IPS-18a (cell line): ENCODE data around the gene OLA1.

ENCODE experiments used
- H3K27ac ChIP-seq: one replicate; pipeline ENCODE4 v1.5.1; 2013; ENCODE audit warnings: low read length
- H3K27me3 ChIP-seq: one replicate; pipeline ENCODE4 v1.6.1; 2013; ENCODE audit warnings: mild to moderate bottlenecking, low read length; ENCODE audit not compliant: control insufficient read depth, insufficient read depth
- H3K36me3 ChIP-seq: one replicate; pipeline ENCODE4 v1.6.1; 2013; ENCODE audit warnings: low read depth, low read length; ENCODE audit not compliant: control insufficient read depth
- H3K4me1 ChIP-seq: one replicate; pipeline ENCODE4 v1.6.1; 2013; ENCODE audit warnings: low read depth, low read length; ENCODE audit not compliant: control insufficient read depth
- H3K4me3 ChIP-seq: one replicate; pipeline ENCODE4 v1.5.1; 2013; ENCODE audit warnings: low read length
- H3K9ac ChIP-seq: one replicate; pipeline ENCODE4 v1.6.1; 2013; ENCODE audit warnings: mild to moderate bottlenecking, low read length, moderate library complexity
- H3K9me3 ChIP-seq: one replicate; pipeline ENCODE4 v1.6.1; 2013; ENCODE audit warnings: low read depth, low read length; ENCODE audit not compliant: control insufficient read depth

OLA1 gene

DNA sequence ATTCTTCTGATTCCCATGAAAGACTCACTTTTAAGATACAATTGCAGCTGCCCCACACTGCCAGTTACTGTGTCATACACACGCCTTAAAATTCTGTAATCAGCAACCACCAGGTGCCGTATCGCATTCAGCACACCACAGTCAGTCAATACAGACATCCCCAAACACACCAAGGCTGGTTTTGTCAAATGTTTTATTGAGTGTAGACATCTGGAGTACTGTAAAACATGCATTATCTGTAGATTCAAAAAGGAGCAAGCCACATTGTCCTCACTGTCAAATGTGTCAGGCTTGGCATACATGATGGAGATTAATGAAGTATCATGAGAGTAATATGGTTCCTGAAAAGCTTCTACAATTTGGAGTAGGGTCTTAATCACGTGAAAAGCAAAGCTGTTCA, 173.5 kb downstream of the OLA1 start:
- Histone ChIP-seq H3K27ac (no peak overlapping the region), H3K4me1 (peaks cover 6% of the 10 kb centered on the region), H3K9me3 (no peaks in the 10 kb centered on the region)

DNA sequence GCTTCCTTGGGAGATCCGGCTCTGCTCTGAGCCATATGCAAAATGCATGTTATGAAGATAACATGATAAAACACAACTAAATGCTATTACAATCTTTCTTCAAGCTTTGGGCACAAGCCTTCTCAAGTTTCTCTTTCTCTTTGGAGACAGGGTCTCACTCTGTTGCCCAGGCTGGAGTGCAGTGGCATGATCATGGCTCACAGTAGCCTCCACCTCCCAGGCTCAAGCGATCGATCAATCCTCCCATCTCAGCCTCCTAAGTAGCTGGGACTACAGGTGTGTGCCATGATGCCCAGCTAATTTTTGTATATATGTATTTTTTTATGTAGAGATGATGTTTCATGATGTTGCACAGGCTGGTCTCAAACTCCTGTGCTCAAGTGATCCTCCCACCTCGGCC, 175.5 kb downstream of the OLA1 start:
- no peak overlapping the region for H3K4me3 ChIP-seq
- H3K27me3 ChIP-seq, result no peaks in the 10 kb centered on the region
- no peaks in the 10 kb centered on the region for H3K4me1 ChIP-seq
- H3K9ac ChIP-seq, result no peak overlapping the region
- no peaks in the 10 kb centered on the region for H3K36me3 ChIP-seq
- no peaks in the 10 kb centered on the region for H3K9me3 ChIP-seq
- H3K27ac ChIP-seq, result no peak overlapping the region

More for the DNA sequence above, 173.5 kb downstream of the OLA1 start:
- H3K4me3 ChIP-seq, result no peak overlapping the region
- H3K27me3 ChIP-seq, result no peaks in the 10 kb centered on the region
- no peaks in the 10 kb centered on the region for H3K36me3 ChIP-seq
- H3K9ac ChIP-seq, result no peak overlapping the region

DNA sequence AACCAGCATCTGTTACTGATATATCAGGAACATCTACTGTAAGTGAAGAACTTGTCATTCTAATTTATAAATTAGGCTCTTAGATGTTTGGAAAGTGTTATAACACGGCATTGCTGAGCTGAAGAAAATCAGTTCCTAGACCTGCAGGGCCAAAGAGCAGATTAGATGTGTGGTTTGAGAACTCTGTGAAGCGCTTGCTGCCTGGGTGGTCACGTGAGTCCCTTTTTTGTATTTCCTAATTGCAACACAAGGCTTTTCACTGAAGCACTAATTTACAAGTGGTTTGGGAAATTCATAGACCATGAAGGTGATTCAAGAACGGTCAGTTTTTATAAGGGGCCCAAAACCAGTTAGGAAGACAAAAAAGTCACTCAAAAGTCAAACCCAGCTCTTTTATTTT, 176.3 kb downstream of the OLA1 start:
- H3K4me3 ChIP-seq, result no peak overlapping the region
- no peaks in the 10 kb centered on the region for H3K9me3 ChIP-seq
- H3K27me3 ChIP-seq, result no peaks in the 10 kb centered on the region

DNA sequence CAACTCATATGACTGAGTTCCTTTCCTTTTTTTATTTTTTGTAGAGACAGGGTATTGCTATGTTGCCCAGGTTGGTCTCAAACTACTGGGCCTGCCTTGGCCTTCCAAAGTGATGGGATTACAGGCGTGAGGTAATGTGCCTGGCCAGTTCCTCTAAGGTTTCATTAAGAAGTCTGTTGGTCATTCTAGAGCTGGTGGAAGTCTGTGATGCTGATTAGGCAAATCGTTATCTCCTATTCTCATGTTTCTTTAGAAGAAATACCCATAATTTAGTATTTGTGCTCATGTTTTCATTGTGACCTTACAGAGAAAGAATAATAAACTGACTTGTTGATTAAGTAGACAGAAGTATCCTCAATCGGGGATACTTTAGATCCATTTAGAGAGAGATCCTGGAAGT, 177.0 kb downstream of the OLA1 start:
- no peaks in the 10 kb centered on the region for H3K36me3 ChIP-seq
- H3K27ac ChIP-seq, result no peak overlapping the region
- H3K9ac ChIP-seq, result no peak overlapping the region
- no peaks in the 10 kb centered on the region for H3K4me1 ChIP-seq
- H3K9me3 ChIP-seq, result no peaks in the 10 kb centered on the region
- no peaks in the 10 kb centered on the region for H3K27me3 ChIP-seq
- H3K4me3 ChIP-seq, result no peak overlapping the region

More for the DNA sequence above, 176.3 kb downstream of the OLA1 start:
- H3K36me3 ChIP-seq, result no peaks in the 10 kb centered on the region
- no peak overlapping the region for H3K9ac ChIP-seq
- H3K4me1 ChIP-seq, result no peaks in the 10 kb centered on the region
- no peak overlapping the region for H3K27ac ChIP-seq

DNA sequence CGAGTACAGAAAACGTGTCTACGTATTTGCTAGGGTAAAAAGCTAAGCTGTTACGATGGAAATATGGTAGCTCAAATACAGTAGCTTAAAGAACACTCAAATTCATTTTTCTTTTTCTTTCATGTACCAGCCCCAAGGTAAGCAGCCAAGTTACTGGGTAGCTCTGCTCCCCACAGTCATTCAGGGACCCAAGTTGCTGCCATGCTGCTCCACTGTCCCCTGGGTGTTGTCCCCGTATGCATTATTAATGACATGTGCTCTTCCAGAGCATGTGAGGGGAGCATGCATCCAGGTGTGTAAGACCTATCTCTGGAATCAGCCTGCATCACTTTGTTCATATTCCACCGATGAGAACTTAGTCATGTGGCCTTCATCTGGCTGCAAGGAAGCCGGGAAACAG, 178.1 kb downstream of the OLA1 start:
- Histone ChIP-seq H3K4me1 (no peaks in the 10 kb centered on the region), H3K9ac (no peak overlapping the region), H3K27ac (no peak overlapping the region), H3K36me3 (no peaks in the 10 kb centered on the region), H3K27me3 (no peaks in the 10 kb centered on the region), H3K4me3 (no peak overlapping the region), H3K9me3 (no peaks in the 10 kb centered on the region)

DNA sequence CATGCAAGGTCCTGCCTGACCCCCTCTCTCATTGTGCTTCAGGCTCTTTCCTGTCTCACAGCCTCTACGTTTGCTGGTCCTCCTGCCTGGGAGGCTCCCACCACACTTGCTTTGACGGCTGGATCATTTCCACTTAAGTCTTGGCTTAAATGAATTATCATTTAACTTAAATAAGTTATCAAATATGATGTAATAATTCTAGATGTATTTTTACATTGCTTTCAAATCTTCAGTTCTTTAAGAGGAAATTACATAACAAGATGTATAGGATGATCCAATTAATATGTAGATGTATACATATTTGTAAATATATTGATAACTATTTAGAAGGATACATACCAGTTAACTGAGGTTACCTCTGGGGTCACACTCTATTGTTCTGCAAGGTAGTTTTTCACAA, 180.5 kb downstream of the OLA1 start:
- Histone ChIP-seq H3K9ac (no peak overlapping the region), H3K27me3 (no peaks in the 10 kb centered on the region), H3K4me1 (peaks cover 10% of the 10 kb centered on the region), H3K4me3 (no peak overlapping the region), H3K27ac (no peak overlapping the region), H3K9me3 (no peaks in the 10 kb centered on the region), H3K36me3 (no peaks in the 10 kb centered on the region)

DNA sequence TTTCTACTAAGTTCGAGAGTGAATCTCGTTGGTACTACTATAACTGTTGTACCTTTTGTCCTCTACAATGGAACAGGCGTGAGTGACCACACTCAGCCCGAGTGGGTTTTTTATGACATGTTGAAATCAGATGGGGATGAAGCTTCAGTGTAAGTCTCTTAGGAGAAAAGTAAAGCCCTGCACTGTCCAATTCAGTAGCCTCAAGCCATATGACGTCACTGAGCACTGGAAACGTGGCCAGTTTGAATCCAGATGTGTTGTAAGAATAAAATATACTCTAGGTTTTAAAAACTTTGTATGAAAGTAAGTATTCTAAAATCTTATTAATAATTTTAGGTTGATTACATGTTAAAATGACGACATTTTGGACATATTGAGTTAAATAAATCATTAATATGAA, 181.5 kb downstream of the OLA1 start:
- Histone ChIP-seq H3K27me3 (no peaks in the 10 kb centered on the region), H3K36me3 (no peaks in the 10 kb centered on the region), H3K4me1 (peaks cover 16% of the 10 kb centered on the region), H3K9ac (no peak overlapping the region), H3K4me3 (no peak overlapping the region), H3K27ac (no peak overlapping the region), H3K9me3 (no peaks in the 10 kb centered on the region)

DNA sequence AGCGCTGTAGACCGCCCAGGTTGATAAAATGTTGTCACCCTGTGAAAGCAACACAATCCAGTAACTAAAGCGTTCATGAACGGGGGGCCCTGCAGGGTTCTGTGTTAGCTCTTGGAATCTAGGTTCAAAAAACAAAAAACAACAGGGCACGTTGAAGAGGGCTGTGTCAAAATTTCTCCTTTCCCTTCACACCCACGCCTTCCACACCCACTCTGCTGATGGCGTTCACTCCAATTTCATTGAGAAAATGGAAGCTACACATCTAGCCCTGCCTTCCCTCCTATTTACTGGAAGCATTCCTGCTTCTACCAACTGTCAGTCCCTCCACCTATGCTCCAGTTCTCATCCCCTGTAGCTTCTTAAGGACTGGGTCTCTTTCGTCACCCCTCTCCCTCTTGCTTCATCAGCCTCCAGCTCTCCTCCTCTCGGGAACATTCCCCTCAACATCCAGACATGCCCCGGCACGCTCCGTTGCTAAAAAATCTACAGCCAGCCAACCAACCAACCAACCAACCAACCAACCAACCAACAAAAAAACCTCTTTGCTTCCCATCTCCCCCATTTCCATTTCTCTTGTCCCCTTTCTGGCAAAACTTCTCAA, 184.7 kb downstream of the OLA1 start:
- no peak overlapping the region for H3K9ac ChIP-seq
- H3K9me3 ChIP-seq, result no peaks in the 10 kb centered on the region
- H3K27me3 ChIP-seq, result no peaks in the 10 kb centered on the region
- H3K27ac ChIP-seq, result no peak overlapping the region
- H3K4me1 ChIP-seq, result peaks cover 20% of the 10 kb centered on the region
- H3K36me3 ChIP-seq, result no peaks in the 10 kb centered on the region
- H3K4me3 ChIP-seq, result no peak overlapping the region

DNA sequence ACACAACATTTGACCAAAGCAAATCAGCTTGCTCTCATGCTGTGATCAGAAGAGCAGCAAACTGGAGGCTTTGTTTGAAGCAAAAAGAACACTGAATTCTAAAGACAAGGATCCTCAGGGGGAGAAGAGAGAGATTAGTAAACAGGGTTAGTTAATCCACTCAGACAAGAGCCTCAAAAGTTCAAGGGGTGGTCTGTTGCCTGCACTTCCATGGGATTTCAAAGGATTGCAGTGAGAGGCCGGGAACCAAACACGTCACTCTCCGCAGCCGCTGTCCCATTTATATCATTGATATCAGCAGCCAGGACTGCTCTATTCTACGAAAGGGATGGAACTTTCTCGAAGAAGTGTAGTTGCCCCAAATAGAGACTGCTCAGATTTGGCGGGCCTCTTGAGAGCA, 185.4 kb downstream of the OLA1 start:
- no peaks in the 10 kb centered on the region for H3K36me3 ChIP-seq
- H3K27me3 ChIP-seq, result no peaks in the 10 kb centered on the region
- H3K9ac ChIP-seq, result no peak overlapping the region
- no peak overlapping the region for H3K4me3 ChIP-seq
- no peak overlapping the region for H3K27ac ChIP-seq
- H3K9me3 ChIP-seq, result no peaks in the 10 kb centered on the region
- H3K4me1 ChIP-seq, result peaks cover 20% of the 10 kb centered on the region

DNA sequence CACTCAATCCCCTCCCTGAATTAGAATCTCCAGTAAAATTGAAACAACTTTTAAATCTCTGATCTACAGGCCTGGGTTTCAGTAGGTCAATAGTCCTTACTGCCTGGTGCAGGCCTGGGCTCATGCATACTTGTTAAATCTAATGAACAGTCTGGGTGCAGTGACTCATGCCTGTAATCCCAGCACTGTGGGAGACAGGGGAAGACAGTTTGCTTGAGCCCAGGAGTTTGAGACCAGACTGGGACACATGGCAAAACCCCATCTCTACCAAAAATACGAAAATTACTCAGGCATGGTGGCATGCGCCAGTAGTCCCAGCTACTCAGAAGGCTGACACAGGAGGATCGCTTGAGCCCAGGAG, 188.5 kb downstream of the OLA1 start:
- H3K27ac ChIP-seq, result no peak overlapping the region

DNA sequence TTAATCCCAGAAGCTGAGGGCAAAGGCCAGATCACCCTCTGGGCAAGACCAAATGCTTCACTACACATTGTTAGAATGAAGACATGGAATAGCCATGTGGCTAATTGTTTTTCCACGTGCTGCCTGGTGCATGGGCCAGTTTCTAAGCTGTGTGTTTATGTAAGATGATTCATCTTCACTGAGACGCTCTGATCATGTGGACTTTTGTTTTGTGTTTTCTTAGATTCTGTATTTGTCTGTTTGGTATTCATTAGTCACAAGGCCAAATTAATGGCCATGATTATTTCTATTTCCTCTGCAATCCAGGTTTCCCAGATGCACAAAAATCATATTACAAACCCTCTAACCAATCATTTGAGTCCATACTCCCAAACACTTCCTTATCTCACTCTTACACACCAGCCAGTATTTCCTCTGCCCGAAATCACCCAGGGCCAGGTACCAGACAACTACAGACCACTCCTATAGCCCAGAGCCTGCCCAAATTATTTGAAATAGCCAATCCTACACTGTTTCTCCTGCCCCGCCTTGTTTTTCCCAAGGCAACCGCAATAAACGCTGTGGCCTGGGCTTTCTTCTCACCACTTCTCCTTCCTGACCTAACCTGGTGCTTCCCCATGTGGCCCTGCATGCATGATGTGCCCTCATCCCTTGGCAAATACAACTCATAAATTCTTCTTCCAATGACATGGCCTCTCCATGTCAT, 189.0 kb downstream of the OLA1 start:
- Histone ChIP-seq H3K9me3 (no peaks in the 10 kb centered on the region), H3K27me3 (no peaks in the 10 kb centered on the region), H3K36me3 (no peaks in the 10 kb centered on the region), H3K4me1 (peaks cover 21% of the 10 kb centered on the region), H3K27ac (no peak overlapping the region), H3K4me3 (no peak overlapping the region), H3K9ac (no peak overlapping the region)

More for the DNA sequence above, 188.5 kb downstream of the OLA1 start:
- no peaks in the 10 kb centered on the region for H3K9me3 ChIP-seq
- H3K4me3 ChIP-seq, result no peak overlapping the region
- H3K36me3 ChIP-seq, result no peaks in the 10 kb centered on the region
- peaks cover 20% of the 10 kb centered on the region for H3K4me1 ChIP-seq
- no peak overlapping the region for H3K9ac ChIP-seq
- no peaks in the 10 kb centered on the region for H3K27me3 ChIP-seq

DNA sequence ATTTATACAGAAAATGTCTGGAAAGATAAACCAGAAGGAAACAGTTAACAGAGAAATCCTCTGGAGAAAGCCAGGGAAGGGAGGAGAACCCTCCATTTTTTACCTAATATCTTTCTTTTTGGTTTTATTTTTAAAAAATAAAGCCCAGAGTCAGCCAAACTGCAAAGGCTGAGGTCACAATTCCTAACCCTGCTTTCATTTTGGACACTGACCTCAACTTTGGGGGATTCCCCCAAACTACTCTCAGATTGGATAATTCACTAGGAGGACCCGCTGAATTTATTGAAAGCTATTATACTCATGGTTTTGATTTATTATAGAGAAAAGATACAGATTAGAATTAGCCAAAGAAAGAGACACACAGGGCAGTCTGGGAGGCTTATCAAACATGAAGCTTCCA, 189.9 kb downstream of the OLA1 start:
- H3K4me3 ChIP-seq, result no peak overlapping the region
- no peak overlapping the region for H3K9ac ChIP-seq
- H3K36me3 ChIP-seq, result no peaks in the 10 kb centered on the region
- H3K9me3 ChIP-seq, result no peaks in the 10 kb centered on the region
- H3K27ac ChIP-seq, result no peak overlapping the region
- H3K27me3 ChIP-seq, result no peaks in the 10 kb centered on the region
- H3K4me1 ChIP-seq, result peaks cover 25% of the 10 kb centered on the region
